ENCODE results near the gene VWA8.

DNA sequence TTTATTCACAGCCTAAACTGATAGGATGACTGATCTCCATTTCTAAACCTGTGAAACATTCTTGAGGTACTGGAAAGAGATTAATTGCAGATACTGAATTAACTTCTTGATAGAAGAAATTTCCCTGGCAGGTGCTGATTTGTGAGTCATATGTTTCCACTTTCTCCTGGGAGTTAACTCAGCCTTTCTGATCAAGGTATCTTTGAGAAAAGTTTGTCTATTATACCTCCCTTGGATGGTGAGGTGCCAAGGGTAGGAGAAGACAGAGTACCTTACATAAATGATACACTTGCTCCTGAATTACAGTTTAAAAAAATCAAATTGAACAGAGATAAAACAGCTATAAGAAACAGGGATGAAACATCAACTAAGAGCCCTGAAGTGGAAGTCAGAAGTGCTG, 380.6 kb downstream of the VWA8 start:
- no peak for TF ChIP-seq EZH2phosphoT487 (IDR thresholded peaks at IDR 0.05; ENCODE audit: low read length)
- TF ChIP-seq, protein P1, sequence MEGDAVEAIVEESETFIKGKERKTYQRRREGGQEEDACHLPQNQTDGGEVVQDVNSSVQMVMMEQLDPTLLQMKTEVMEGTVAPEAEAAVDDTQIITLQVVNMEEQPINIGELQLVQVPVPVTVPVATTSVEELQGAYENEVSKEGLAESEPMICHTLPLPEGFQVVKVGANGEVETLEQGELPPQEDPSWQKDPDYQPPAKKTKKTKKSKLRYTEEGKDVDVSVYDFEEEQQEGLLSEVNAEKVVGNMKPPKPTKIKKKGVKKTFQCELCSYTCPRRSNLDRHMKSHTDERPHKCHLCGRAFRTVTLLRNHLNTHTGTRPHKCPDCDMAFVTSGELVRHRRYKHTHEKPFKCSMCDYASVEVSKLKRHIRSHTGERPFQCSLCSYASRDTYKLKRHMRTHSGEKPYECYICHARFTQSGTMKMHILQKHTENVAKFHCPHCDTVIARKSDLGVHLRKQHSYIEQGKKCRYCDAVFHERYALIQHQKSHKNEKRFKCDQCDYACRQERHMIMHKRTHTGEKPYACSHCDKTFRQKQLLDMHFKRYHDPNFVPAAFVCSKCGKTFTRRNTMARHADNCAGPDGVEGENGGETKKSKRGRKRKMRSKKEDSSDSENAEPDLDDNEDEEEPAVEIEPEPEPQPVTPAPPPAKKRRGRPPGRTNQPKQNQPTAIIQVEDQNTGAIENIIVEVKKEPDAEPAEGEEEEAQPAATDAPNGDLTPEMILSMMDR (IDR thresholded peaks at IDR 0.05; ENCODE audit: low read length), result no peak
